WI38 (cell line): ENCODE data around the gene BTBD9.

Source experiments
- H3K4me3 ChIP-seq: 2 replicates; pipeline ENCODE4 v1.5.1; 2011; ENCODE audit warnings: low read depth, mild to moderate bottlenecking, control low read depth, low read length
- TF ChIP-seq, protein P1 (sequence below): IDR thresholded peaks from 2 replicates; pipeline ENCODE4 v1.5.1; 2012; ENCODE audit warnings: low read depth, mild to moderate bottlenecking, control low read depth, low read length

Gene BTBD9

DNA sequence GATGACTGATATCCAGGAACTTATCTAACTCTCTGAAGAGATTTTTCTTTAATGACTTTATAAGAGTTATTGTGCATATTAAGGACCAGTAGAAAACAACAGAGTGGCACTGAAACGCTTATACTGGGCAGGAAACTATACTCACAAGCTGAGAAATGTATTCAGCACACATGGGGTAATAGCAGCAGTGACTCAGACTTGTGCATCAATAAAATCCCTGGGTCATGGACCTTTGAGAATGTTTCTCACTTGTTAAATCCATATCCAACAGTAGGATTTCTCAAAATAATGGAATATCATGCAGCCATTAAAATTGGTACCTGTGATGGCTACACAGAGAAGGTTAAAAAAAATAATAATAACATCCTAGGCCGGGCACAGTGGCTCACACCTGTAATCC is 219.5 kb downstream of the BTBD9 start:
- TF ChIP-seq, protein P1, sequence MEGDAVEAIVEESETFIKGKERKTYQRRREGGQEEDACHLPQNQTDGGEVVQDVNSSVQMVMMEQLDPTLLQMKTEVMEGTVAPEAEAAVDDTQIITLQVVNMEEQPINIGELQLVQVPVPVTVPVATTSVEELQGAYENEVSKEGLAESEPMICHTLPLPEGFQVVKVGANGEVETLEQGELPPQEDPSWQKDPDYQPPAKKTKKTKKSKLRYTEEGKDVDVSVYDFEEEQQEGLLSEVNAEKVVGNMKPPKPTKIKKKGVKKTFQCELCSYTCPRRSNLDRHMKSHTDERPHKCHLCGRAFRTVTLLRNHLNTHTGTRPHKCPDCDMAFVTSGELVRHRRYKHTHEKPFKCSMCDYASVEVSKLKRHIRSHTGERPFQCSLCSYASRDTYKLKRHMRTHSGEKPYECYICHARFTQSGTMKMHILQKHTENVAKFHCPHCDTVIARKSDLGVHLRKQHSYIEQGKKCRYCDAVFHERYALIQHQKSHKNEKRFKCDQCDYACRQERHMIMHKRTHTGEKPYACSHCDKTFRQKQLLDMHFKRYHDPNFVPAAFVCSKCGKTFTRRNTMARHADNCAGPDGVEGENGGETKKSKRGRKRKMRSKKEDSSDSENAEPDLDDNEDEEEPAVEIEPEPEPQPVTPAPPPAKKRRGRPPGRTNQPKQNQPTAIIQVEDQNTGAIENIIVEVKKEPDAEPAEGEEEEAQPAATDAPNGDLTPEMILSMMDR = no peak
- H3K4me3 ChIP-seq = no peak overlapping the region

DNA sequence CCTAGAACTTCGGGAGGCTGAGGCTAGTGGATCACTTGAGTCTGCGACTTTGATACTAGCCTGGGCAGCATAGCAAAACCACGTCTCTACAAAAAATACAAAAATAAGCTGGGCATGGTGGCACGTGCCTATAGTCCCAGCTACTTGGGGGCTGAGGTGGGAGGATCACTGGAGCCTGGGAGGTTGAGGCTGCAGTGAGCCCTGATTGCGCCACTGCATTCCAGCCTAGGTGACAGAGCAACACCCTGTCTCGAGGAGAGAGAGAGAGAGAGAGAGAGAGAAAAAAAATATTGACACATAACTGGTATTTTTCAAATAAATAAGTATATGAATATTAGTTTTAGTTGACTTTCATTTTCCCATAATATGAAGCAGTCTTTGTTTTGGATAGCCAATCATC is 222.2 kb downstream of the BTBD9 start:
- TF ChIP-seq, protein P1 = no peak
- no peak overlapping the region for H3K4me3 ChIP-seq

DNA sequence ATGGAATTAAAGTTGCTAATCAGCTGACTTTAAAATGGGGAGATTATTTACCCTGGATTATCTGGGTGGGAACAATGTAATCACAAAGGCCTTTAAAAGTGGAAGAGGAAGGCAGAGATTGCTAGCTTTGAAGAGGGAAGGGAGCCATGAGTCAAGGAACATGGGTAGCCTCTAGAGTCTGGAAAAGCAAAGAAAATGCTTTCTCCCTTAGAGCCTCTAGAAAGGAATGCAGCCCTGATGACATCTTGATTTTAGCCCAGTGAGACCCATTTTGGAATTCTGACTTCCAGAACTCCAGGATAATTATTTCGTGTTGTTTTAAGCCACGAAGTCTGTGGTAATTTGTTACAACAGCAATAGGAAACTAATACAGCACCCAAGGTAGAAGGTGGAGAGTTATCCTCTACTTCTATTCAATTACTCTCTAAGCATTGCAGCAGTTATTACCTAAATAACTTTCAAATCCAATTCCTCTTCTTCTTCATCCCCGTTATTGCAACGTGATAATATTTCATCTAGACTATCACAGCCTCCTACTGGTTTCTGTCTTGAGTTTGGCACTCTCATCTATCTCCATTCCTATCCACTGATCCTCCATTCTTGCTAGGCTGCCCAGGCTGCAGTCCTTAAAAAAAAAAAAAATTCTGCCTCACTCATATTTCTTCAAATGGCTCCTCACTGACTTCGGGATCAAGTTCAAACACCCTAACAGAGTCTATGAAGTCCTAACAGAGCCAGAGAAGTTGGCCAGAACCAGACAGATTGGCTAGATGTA is 224.3 kb downstream of the BTBD9 start:
- no peak overlapping the region for H3K4me3 ChIP-seq
- TF ChIP-seq, protein P1 = no peak

DNA sequence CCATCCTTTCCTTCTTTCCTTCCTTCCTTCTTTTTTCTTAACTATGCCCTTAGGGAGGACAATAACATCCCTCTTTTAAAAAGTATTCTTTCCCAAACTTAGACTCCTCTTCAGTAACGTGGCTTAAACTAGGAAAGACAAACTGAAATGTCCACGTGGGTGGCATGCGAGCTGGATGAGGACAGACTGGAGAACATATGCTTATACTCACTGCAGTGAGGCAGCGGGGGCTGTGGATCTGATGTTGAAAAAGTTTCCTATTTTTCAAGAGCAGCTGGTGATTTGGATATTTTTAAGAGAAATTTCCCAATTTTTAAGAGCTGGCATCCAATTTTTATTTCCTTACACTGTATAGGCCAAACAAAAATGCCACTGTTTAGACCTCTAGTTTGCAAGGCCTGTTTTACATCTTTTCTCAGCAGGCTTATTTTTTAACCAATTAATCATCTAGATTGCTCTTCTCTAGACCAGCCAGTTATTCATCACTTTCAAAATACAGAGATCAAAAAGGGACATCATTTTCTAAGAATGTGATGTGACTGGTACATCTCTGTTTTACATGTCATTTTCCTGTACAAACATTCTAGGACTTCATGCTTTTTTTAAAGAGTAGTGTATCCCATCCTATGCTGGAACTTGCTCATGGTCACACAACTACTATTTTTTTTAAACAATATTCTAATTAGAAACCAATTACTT is 226.5 kb downstream of the BTBD9 start:
- H3K4me3 ChIP-seq = no peak overlapping the region
- TF ChIP-seq, protein P1 = no peak

DNA sequence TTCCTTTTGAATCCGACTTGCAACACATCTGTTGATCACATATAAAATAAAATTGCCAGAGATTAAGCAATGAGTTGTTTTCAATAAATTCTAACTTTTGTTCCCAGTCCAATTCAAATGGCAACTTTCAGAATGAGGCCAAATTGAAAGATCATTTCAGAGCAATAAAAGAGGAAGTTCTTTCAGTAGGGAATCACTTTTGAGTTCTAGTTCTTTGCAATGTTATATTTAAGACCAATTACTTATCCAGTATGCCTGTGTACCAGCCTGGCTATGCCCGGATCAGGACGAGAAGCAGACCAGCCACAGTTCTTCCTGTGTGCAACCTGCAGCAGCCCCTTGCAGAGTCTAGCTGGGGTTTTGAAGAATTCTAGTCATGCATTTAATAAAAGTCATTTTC is 232.5 kb downstream of the BTBD9 start:
- H3K4me3 ChIP-seq = no peak overlapping the region

DNA sequence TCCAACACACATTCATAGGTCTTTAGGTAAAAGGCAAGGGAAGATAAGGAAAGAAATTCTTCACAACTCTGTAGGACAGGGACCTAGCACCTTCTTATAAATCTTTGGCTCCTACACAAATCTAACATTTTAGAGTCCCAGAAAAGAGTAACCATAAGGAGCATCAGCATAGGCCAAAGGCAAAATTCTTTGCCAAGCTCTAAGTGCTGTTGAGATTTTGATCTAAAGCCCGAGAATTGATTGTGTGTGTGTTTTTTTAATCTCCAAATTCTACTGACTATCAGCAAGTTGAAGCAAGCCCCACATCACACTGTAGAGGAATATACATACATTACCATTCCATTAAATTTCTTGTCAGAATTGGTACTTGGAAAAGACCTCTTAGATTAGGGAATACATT is 233.6 kb downstream of the BTBD9 start:
- no peak overlapping the region for H3K4me3 ChIP-seq
- TF ChIP-seq, protein P1 = no peak

More for the DNA sequence above, 232.5 kb downstream of the BTBD9 start:
- TF ChIP-seq, protein P1 = no peak

DNA sequence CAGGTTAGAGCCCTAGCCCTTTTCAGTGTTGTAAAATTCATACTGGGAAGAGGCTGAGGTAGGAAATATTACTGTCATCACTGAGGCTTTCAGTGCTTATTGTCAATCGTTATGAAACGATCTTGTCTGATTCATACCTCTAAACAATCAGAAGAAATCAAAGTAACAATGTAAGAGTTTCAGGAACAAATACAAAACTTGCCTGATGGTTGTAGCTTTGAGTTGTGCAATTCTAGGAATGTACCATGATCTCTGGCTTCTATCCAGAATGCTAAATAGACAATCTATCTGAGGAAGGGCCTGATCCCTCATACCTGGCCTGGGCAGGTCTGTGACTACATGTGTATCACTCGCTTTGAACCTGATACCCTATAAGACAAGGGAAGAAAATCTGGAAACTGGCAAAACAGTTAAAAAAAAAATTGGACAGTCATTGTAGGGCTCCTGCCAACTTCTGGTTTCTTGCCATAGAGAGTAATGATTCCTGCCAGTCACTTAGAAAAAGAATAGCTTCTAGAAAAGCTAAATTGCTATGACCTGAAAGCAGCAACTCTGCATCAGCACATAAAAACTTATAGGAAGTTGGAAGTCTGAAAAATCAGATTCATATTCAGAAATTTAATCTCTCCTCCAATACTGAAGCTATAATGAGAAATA is 234.7 kb downstream of the BTBD9 start:
- H3K4me3 ChIP-seq = no peak overlapping the region
- TF ChIP-seq, protein P1 = no peak
